ENCODE data around the gene SIAH2.

SIAH2 gene

DNA sequence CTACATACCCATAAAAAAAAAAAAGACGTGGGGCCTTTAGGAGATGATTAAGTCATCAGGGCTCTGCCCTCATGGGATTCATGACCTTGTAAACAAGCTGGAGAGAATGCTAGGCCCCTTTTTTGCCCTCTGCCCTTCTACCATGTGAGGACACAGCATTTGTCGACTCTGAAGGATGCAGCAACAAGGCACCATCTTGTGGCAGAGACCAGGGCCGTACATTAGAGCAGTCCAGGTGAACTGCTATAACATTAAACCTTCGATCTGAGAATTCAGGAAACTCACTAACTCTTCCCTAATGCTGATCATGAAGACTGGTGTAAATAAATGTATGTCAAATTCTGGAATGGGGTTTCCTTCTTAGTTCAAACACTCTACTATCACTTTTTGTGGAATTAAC is 30.7 kb upstream of the SIAH2 start:
- Histone ChIP-seq H3K9me3 (ENCODE audit: control insufficient read depth in 5 of 5, low read length in 5 of 5) (peaks cover 0 to 9% (median 5%) of the 10 kb centered on the region in 5 donors), H3K27ac (ENCODE audit: low read depth, low read length) (no peak overlapping the region), H3K27me3 (ENCODE audit: control insufficient read depth in 5 of 5, insufficient read depth in 4 of 5, low read length in 5 of 5) (no peaks in the 10 kb centered on the region), H3K4me1 (ENCODE audit: control insufficient read depth in 5 of 5, insufficient read depth in 5 of 5, low read length in 5 of 5) (no peaks in the 10 kb centered on the region), H3K4me3 (ENCODE audit: low read depth in 1 of 5, low read length in 5 of 5) (no peak overlapping the region), H3K36me3 (ENCODE audit: control insufficient read depth in 5 of 5, insufficient read depth in 5 of 5, low read length in 5 of 5) (no peaks in the 10 kb centered on the region), H3K9ac (ENCODE audit: low read length in 5 of 5) (no peak overlapping the region)

DNA sequence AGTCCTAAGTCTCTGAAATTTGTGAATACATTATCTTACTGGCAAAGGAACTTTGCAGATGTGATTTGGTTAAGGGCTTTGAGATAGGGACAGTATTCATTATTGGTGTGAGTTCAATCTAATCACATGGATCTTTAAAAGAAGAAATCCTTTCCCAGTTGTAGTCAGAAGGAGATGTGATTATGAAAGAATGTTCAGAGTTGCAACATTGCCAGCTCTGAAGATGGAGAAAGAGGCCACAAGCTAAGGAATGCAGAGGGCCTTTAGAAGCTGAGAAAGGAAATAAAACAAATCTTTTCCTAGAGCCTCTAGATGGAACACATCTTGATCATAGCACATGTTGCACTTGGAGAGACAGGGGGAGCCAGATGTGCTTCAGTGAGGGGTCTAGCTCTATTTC is 27.7 kb upstream of the SIAH2 start:
- Histone ChIP-seq H3K9ac (ENCODE audit: low read length in 5 of 5) (no peak overlapping the region), H3K27ac (ENCODE audit: low read depth, low read length) (no peak overlapping the region), H3K36me3 (ENCODE audit: control insufficient read depth in 5 of 5, insufficient read depth in 5 of 5, low read length in 5 of 5) (no peaks in the 10 kb centered on the region), H3K9me3 (ENCODE audit: control insufficient read depth in 5 of 5, low read length in 5 of 5) (peaks cover 0 to 9% (median 5%) of the 10 kb centered on the region in 5 donors), H3K4me3 (ENCODE audit: low read depth in 1 of 5, low read length in 5 of 5) (peak overlapping the region in 1 of 5 donors; percentile 20), H3K4me1 (ENCODE audit: control insufficient read depth in 5 of 5, insufficient read depth in 5 of 5, low read length in 5 of 5) (no peaks in the 10 kb centered on the region), H3K27me3 (ENCODE audit: control insufficient read depth in 5 of 5, insufficient read depth in 4 of 5, low read length in 5 of 5) (no peaks in the 10 kb centered on the region)

DNA sequence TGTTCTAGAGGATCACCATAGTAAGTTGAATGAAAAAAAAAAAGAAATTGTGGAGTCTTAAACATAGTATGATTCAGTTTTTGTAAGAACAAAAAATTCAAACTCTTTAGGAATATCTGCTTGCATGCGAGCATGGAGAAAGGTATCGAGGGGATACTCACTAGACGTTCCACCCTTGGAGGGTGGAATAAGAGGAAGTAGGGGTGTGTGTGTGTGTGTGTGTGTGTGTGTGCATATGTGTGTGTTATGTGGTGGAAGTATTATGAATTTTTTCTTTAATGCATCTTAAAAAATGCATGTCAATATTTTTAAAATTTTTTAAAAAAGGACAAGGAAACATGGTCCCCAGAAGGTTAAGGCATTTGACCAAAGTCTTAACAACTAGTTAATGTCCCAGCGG is 26.5 kb upstream of the SIAH2 start:
- Histone ChIP-seq H3K9ac (ENCODE audit: low read length in 5 of 5) (no peak overlapping the region), H3K9me3 (ENCODE audit: control insufficient read depth in 5 of 5, low read length in 5 of 5) (peaks cover 0 to 9% (median 5%) of the 10 kb centered on the region in 5 donors), H3K4me3 (ENCODE audit: low read depth in 1 of 5, low read length in 5 of 5) (no peak overlapping the region), H3K27ac (ENCODE audit: low read depth, low read length) (no peak overlapping the region), H3K4me1 (ENCODE audit: control insufficient read depth in 5 of 5, insufficient read depth in 5 of 5, low read length in 5 of 5) (no peaks in the 10 kb centered on the region), H3K27me3 (ENCODE audit: control insufficient read depth in 5 of 5, insufficient read depth in 4 of 5, low read length in 5 of 5) (no peaks in the 10 kb centered on the region), H3K36me3 (ENCODE audit: control insufficient read depth in 5 of 5, insufficient read depth in 5 of 5, low read length in 5 of 5) (no peaks in the 10 kb centered on the region)

DNA sequence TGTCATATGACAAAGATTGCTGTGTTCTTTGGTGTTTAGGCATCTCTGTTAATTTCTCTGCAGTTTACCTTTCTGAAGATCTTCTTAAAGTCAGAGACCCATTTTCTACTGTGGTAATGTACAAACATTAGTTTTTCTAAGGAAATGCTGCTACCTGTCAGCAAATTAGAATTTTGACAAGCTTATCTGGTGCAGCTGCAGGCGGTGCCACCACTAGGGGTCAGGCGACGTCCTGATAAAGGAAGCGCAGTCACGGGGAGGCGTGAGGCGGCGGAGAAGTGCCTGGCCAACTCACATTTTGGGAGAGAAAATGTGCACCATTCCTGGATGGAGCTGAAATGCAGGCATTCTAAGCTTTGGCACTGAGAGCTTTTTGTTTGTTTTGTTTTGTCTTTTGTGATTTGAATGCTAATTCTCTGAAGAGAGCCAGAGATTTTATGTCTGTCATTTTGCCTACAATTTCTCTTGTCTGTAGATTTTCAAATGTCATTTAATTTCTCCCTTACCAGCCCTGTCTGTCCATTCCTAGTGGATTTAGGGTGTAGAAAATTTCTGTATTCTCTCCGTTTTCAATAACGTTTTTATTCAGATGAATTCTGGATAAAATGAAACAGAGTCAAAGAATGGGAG is 24.9 kb upstream of the SIAH2 start:
- Histone ChIP-seq H3K27me3 (ENCODE audit: control insufficient read depth in 5 of 5, insufficient read depth in 4 of 5, low read length in 5 of 5) (no peaks in the 10 kb centered on the region), H3K27ac (ENCODE audit: low read depth, low read length) (no peak overlapping the region), H3K9ac (ENCODE audit: low read length in 5 of 5) (no peak overlapping the region), H3K4me3 (ENCODE audit: low read depth in 1 of 5, low read length in 5 of 5) (no peak overlapping the region), H3K9me3 (ENCODE audit: control insufficient read depth in 5 of 5, low read length in 5 of 5) (peaks cover 0 to 9% (median 5%) of the 10 kb centered on the region in 5 donors), H3K4me1 (ENCODE audit: control insufficient read depth in 5 of 5, insufficient read depth in 5 of 5, low read length in 5 of 5) (no peaks in the 10 kb centered on the region), H3K36me3 (ENCODE audit: control insufficient read depth in 5 of 5, insufficient read depth in 5 of 5, low read length in 5 of 5) (no peaks in the 10 kb centered on the region)

DNA sequence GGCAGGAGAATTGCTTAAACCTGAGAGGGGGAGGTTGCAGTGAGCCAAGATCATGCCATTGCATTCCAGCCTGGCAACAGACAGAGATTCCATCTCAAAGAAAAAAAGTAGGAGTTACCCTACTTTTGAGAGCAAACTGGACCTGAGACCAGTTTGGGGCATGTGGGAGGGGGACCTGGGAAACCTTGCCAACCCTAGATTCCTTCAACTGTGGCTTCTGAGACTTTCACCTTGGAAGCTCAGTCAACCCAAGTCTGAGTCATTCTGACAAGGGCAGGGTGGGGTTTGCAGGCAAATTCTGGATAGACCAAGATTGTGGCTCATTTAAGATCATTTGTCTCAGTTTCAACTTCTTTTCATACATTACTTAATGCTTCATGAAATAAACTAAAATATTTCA is 23.8 kb upstream of the SIAH2 start:
- H3K36me3 ChIP-seq (ENCODE audit: control insufficient read depth in 5 of 5, insufficient read depth in 5 of 5, low read length in 5 of 5) = no peaks in the 10 kb centered on the region
- no peaks in the 10 kb centered on the region for H3K4me1 ChIP-seq (ENCODE audit: control insufficient read depth in 5 of 5, insufficient read depth in 5 of 5, low read length in 5 of 5)
- peaks cover 0 to 9% (median 5%) of the 10 kb centered on the region in 5 donors for H3K9me3 ChIP-seq (ENCODE audit: control insufficient read depth in 5 of 5, low read length in 5 of 5)
- H3K4me3 ChIP-seq (ENCODE audit: low read depth in 1 of 5, low read length in 5 of 5) = no peak overlapping the region
- no peaks in the 10 kb centered on the region for H3K27me3 ChIP-seq (ENCODE audit: control insufficient read depth in 5 of 5, insufficient read depth in 4 of 5, low read length in 5 of 5)
- no peak overlapping the region for H3K9ac ChIP-seq (ENCODE audit: low read length in 5 of 5)
- H3K27ac ChIP-seq (ENCODE audit: low read depth, low read length) = no peak overlapping the region

DNA sequence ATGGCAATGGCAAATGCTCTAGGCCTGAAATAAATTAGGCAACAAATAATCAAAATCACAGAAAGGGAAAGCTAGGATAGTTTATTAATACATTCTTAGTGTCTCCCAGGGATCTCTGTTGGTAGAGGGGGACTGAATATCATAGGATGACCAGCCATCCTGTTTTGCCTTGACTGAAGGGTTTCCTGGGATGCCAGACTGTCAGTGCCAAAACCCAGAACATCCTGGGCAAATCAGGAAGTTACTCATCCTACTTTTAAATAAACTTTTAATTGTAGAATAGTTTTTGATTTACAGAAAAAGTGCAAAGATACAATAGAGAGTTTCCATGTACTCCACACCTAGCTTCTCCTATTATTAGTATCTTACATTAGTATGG is 21.8 kb upstream of the SIAH2 start:
- H3K4me3 ChIP-seq (ENCODE audit: low read depth in 1 of 5, low read length in 5 of 5) = no peak overlapping the region
- no peaks in the 10 kb centered on the region for H3K27me3 ChIP-seq (ENCODE audit: control insufficient read depth in 5 of 5, insufficient read depth in 4 of 5, low read length in 5 of 5)
- H3K27ac ChIP-seq (ENCODE audit: low read depth, low read length) = no peak overlapping the region
- H3K4me1 ChIP-seq (ENCODE audit: control insufficient read depth in 5 of 5, insufficient read depth in 5 of 5, low read length in 5 of 5) = no peaks in the 10 kb centered on the region
- H3K9me3 ChIP-seq (ENCODE audit: control insufficient read depth in 5 of 5, low read length in 5 of 5) = no peaks in the 10 kb centered on the region
- H3K9ac ChIP-seq (ENCODE audit: low read length in 5 of 5) = no peak overlapping the region
- H3K36me3 ChIP-seq (ENCODE audit: control insufficient read depth in 5 of 5, insufficient read depth in 5 of 5, low read length in 5 of 5) = no peaks in the 10 kb centered on the region

DNA sequence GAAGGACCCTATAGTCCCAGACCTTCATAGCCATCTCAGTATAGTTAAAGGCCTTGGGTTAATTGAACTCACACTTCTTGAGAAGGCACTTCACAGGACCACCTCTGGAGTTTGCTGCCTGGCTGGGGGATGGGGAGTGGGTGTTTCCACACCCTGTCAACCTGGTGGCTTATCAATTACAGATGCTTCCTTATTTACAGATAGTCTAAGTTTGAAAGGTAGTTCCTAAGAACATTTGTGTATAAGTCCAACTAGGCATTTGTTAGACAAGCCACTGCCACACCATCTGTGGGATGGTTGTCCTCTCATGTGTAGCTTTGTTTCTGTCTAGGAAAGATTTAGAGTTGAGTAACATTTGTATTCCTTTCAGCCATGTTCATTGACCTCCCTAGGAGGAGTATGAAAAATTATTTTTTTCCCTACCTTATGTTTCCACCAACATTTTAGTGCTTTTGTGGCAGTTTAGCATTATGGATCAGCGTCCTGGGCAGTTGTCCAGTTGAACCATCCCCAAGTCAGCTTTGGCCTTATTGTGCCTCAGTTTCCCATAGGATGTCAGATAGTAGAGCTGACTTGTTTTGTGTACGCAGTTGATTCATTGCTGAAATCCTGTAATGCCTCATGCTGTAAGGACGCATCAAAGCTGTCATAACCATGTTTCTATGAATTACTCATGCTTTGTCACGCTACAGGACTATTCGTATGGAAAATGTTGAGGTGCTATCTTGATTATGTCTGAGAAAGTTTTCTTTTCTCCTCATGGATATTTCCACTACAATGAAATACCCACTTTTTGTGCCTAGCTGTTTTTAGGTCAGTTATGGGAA is 21.2 kb upstream of the SIAH2 start:
- Histone ChIP-seq H3K4me3 (ENCODE audit: low read depth in 1 of 5, low read length in 5 of 5) (no peak overlapping the region), H3K27me3 (ENCODE audit: control insufficient read depth in 5 of 5, insufficient read depth in 4 of 5, low read length in 5 of 5) (no peaks in the 10 kb centered on the region), H3K9me3 (ENCODE audit: control insufficient read depth in 5 of 5, low read length in 5 of 5) (no peaks in the 10 kb centered on the region), H3K9ac (ENCODE audit: low read length in 5 of 5) (no peak overlapping the region), H3K36me3 (ENCODE audit: control insufficient read depth in 5 of 5, insufficient read depth in 5 of 5, low read length in 5 of 5) (no peaks in the 10 kb centered on the region), H3K4me1 (ENCODE audit: control insufficient read depth in 5 of 5, insufficient read depth in 5 of 5, low read length in 5 of 5) (no peaks in the 10 kb centered on the region), H3K27ac (ENCODE audit: low read depth, low read length) (no peak overlapping the region)

DNA sequence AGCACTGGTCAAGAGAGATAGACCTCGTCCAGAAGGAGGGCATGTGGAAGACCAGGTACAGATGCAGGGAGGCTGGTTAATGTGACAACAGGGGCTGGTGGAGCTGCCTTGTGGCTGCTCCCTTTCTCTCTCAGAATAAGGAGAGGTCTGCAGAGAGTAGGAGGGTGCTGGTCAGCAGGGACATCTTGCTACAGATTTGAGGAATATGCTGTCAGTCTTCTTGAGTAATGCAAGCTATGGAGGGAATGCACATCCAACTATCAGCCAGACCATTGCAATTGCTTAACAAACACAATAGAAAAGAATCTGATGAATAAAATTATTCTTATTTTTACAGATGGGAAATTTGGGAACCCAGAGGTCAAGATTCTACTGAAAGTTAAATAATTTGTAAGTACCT is 20.3 kb upstream of the SIAH2 start:
- H3K9ac ChIP-seq (ENCODE audit: low read length in 5 of 5) = no peak overlapping the region
- no peak overlapping the region for H3K4me3 ChIP-seq (ENCODE audit: low read depth in 1 of 5, low read length in 5 of 5)
- no peaks in the 10 kb centered on the region for H3K36me3 ChIP-seq (ENCODE audit: control insufficient read depth in 5 of 5, insufficient read depth in 5 of 5, low read length in 5 of 5)
- no peaks in the 10 kb centered on the region for H3K4me1 ChIP-seq (ENCODE audit: control insufficient read depth in 5 of 5, insufficient read depth in 5 of 5, low read length in 5 of 5)
- no peaks in the 10 kb centered on the region for H3K27me3 ChIP-seq (ENCODE audit: control insufficient read depth in 5 of 5, insufficient read depth in 4 of 5, low read length in 5 of 5)
- H3K27ac ChIP-seq (ENCODE audit: low read depth, low read length) = no peak overlapping the region
- H3K9me3 ChIP-seq (ENCODE audit: control insufficient read depth in 5 of 5, low read length in 5 of 5) = no peaks in the 10 kb centered on the region

DNA sequence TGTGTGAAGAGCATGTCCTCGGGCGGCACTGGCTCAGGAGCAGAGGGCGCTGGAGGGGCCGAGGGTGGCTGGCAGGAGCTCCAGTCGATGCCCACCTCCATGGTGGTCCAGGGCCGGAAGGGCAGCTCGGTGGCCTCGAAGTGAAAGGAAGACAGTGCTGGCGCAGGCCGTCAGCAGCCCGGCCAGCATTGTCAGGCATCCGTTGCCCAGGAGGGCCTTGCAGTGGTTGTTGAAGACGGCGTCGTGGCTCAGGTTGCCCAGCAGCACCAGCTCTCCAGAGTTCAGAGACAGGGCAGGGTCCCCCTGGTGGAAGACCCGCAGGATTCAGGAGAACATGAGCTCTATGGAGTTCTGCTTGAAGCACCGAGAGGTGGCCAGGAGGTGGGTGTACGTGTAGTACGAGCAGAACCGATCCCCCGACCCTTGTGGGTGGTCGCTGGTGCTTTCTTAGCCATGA is 16.5 kb upstream of the SIAH2 start:
- no peaks in the 10 kb centered on the region for H3K27me3 ChIP-seq (ENCODE audit: control insufficient read depth in 5 of 5, insufficient read depth in 4 of 5, low read length in 5 of 5)
- H3K27ac ChIP-seq (ENCODE audit: low read depth, low read length) = no peak overlapping the region
- H3K9ac ChIP-seq (ENCODE audit: low read length in 5 of 5) = no peak overlapping the region
- no peak overlapping the region for H3K4me3 ChIP-seq (ENCODE audit: low read depth in 1 of 5, low read length in 5 of 5)
- H3K9me3 ChIP-seq (ENCODE audit: control insufficient read depth in 5 of 5, low read length in 5 of 5) = no peaks in the 10 kb centered on the region
- no peaks in the 10 kb centered on the region for H3K4me1 ChIP-seq (ENCODE audit: control insufficient read depth in 5 of 5, insufficient read depth in 5 of 5, low read length in 5 of 5)
- H3K36me3 ChIP-seq (ENCODE audit: control insufficient read depth in 5 of 5, insufficient read depth in 5 of 5, low read length in 5 of 5) = no peaks in the 10 kb centered on the region

DNA sequence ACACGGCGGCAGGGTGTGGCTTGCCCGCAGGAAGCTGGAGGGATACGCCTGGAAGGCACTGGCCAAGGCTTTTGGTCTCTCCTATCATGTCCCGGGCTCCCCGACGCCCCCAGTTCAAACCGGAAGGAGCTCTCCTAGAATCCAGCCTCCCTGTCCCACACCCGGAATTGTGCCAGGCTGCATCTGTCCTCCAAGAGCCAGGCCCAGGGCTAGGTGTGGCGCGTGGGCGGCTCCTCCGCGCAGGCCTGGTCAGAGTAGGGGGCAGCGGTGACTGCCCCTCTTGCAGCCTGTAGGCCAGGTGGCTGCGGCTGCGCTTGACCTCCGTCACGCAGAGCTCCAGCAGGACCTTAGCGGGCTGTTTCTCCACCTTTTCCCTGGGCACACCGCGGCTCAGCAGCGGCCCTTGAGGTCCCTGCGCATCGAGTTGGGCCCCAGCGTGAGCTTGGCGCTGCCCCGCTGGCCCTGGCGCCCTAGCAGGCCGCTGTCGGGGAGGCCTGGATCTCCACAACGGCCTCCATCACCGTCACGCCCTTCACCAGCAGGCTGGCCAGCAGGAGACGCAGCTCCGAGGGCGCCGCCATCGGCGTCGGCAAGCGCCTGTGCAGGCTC is 15.9 kb upstream of the SIAH2 start:
- Histone ChIP-seq H3K9me3 (ENCODE audit: control insufficient read depth in 5 of 5, low read length in 5 of 5) (no peaks in the 10 kb centered on the region), H3K4me3 (ENCODE audit: low read depth in 1 of 5, low read length in 5 of 5) (no peak overlapping the region), H3K4me1 (ENCODE audit: control insufficient read depth in 5 of 5, insufficient read depth in 5 of 5, low read length in 5 of 5) (no peaks in the 10 kb centered on the region), H3K36me3 (ENCODE audit: control insufficient read depth in 5 of 5, insufficient read depth in 5 of 5, low read length in 5 of 5) (no peaks in the 10 kb centered on the region), H3K27me3 (ENCODE audit: control insufficient read depth in 5 of 5, insufficient read depth in 4 of 5, low read length in 5 of 5) (no peaks in the 10 kb centered on the region), H3K9ac (ENCODE audit: low read length in 5 of 5) (no peak overlapping the region), H3K27ac (ENCODE audit: low read depth, low read length) (no peak overlapping the region)
